CD1c-positive myeloid dendritic cell (primary cell): ENCODE measurements around the gene DCP1B.
A peak's percentile ranks its signal among the peaks of the same experiment; 100 is the strongest.

ENCODE experiments used
- DNase-seq: peaks from one replicate; pipeline ENCODE4 v3.0.0-alpha.2; 2016; ENCODE audit errors: extremely low spot score

The DCP1B gene

GRCh38 chr12:1919284-1919683, 85.0 kb downstream of the DCP1B start:
- peak; percentile 54 for DNase-seq

GRCh38 chr12:1918884-1919236, 85.4 kb downstream of the DCP1B start:
- DNase-seq, result no peak

GRCh38 chr12:1918081-1918883, 86.0 kb downstream of the DCP1B start, which contains the start of gene CACNA2D4:
Gene CACNA2D4, minus strand, starts transcription at chr12:1918652. Its CDS starts 179 bp downstream, at chr12:1918473.
- DNase-seq, result no peak

- peak; percentile 81 for DNase-seq
Measured at GRCh38 chr12:1917172-1918070, 86.8 kb downstream of the DCP1B start.

GRCh38 chr12:1916371-1917171, 87.7 kb downstream of the DCP1B start:
- DNase-seq, result no peak

DNA sequence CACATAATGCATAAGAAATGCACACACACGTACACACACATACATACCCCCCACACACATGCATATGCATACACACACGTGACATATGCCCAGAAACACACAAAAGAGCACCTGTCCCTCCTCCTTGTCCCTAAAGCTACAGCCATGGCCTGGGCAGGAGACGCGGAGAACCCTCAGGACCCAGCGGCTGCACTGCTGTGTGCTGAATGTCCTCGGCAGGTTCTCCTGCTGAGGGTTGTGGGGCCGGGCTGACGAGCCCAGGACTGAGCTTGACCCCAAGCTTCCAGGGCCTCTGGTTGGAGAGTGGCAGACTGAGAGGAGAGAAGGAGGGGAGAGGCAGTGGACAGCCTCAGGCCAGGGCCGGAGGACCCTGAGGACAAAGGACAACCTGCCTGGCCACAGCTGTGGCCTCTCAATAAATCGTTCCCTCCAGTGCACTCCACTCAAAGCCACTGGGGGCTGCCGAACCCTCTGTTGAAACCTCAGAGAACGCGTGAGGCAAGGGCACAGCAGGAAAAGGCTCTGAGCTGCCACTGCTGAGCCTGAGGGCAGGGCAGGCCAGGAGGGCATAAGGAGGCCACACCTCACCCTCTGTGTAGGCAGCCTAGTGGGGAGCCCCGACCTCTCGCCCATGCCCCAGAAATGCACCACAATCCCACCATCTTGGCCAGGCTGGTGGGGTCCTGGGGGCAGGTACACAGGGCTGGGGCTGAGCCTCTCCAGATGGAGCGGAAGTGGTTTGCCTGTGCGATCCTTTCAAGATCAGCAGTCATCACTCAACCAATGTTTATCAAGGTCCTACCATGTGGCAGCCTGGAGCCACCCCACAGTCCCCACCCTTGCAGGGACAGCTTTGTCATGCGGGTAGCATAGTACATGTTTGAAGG, 88.9 kb downstream of the DCP1B start:
- no peak for DNase-seq

DNA sequence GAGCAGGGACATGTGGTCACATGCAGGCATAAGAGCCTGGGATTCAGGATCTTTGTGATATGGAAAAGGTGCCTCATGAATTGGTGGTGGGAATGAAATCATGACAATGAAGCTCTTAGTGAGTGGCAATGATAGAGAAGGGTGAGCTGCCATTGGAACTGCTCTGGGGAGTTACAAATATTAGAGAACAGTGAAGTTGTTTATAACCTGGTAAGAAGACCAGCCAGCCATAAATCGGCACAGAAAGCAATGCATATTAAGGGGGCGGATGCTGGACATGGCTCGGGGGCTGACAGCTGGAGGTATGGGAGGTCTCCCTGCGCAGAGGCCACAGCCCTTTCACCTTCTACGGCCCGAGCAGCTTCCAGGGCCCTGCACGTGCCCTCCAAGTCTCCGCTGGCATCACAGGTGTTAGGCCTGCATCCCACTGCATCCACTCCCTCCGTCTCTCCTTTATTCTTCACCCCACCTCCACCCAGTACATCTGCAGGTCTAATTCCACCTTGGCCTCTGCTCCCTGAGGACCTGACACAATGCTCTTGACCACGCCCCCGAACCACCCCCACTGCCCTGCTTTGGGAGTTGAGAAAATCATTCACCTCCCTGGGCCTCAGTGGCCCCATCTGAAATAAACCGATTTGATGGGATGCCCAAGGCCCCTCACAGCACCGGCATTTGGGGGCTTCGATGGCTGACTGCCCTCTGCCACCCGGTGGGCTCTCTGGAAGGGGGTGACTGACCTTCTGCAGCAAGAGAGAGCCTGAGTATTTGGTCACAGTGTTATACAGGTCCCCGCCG, 89.9 kb downstream of the DCP1B start:
- DNase-seq, result no peak

- no peak for DNase-seq
Measured at GRCh38 chr12:1913377-1914113, 90.7 kb downstream of the DCP1B start.

- no peak for DNase-seq
Measured at GRCh38 chr12:1912580-1913376, 91.5 kb downstream of the DCP1B start.

GRCh38 chr12:1911598-1912575, 92.4 kb downstream of the DCP1B start:
- DNase-seq, result no peak

DNA sequence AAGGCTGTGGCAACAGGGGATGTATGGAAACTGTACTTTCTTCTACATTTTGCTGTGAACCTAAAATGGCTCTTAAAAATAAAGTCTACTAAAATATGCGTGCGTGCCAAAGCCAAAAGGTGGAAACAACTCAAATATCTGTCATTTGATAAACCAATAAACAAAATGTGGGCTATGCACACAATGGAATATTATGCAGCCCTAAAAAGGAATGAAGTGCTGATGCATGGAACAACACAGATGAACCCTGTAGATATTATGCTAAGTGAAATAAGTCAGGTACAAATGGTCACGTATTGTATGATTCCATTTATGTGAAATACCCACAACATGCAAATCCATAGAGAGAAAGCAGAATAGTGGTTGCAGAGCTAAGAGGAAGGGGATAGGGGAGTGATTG, 93.8 kb downstream of the DCP1B start:
- DNase-seq, result no peak

DNA sequence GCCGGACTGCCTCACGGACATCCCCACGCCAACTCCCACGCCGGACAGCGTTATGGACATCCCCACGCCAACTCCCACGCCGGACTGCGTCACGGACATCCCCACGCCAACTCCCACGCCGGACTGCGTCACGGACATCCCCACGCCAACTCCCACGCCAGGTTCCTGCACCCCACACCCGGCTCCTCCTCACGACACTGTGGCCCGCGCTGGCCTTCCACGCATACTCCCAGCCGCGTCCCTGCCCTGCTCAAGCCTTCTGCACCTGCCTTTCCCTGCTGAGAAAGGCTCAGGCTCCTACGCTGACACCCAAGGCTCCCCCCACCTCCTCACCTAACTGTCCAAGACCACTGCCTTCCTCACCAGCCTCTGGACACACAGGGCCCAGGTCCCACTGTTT, 95.5 kb downstream of the DCP1B start:
- no peak for DNase-seq

DNA sequence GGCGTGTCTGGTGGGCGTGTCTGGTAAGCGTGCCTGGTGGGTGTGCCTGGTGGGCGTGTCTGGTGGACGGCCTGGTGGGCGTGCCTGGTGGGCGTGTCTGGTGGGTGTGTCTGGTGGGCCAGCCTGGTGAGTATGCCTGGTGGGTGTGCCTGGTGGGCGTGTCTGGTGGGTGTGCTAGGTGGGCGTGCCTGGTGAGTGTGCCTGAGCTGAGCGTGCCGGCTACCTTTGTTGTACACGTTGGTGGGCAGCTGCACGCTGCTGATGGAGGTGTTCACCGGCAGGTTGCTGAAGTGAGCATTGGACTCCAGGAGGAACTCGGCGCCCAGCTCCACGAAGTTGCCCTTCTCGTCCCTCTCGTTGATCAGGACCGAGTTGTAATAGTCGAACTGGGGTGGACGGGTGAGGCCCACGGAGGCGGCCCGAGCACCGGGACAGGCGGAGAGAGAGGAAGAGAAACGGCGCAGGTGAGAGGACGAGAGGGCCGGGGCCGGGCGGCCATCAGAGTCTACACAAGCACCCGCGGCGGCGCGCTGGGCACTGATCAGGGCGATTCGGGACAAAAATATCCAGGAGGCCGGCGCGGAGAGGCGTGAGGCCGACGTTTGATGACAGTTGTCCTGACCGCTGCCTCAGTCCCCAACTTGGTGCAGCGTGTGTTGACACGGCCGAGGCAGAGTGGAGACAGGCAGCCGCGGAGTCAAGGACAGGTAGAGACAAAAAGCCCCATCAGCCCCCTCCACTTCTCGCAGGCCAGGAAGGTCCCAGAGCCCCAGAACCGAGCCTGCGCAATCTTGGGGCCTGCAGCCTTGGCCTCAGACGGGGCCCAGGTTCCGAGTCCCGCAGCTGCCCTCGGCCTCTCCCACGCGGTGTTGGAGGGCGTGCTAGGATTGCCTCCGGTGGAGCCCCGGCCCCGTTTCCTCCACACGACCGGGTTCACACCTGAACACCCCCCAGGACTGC, 96.3 kb downstream of the DCP1B start:
- no peak for DNase-seq

GRCh38 chr12:1906579-1906978, 97.7 kb downstream of the DCP1B start:
- DNase-seq, result no peak

DNA sequence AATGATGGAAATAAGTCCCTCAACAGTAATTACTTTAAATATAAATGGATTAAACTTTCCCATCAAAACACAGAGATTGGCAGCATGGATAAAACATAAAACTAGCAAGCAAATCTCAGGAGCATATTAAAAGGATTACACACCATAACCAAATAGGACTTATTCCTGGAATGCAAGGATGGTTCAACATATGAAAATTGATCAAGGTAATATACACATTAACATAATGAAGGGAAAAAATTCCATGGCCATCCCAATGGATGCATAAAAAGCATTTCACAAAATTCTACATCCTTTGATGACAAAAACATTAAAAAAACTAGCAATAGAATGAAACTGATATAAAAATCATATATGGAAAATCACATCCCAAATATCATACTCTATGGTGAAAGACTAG, 99.4 kb downstream of the DCP1B start:
- no peak for DNase-seq

- DNase-seq, result no peak
Measured at GRCh38 chr12:1896964-1897363, 107.3 kb downstream of the DCP1B start.
